ENCODE data around the gene METAP1D.

DNA sequence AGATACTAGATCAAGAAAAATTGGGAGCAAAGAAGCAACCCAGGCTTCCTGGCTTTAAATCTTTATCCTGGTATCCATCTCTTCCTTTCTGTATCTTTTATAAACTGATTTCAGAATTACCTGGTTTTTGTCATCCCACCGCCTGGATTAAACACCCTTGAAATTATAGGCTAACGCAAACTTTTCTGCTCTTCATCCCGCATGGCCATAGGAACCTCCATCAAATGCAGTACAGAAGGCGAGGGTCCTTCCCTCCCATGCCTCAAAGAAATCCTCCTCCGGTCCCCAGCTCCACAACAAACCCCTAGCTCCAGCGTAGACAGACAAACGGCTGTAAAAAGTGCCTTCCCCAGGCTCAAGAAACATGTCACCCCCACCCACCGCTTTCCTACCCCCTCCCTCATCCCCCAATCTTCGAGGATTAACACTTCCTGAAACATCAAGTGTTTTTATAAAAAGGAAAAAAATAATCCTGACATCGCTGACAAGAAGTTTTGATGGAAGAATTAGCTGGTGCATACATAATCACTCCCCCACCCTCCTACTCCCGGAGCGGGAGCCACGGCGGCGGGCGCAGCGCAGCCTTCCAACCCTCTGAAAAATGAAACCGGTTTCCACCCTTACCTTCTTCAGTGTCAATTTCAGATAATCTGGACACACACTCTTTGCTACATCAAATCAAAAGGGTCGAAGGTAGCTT is 93.1 kb downstream of the METAP1D start:
- TF ChIP-seq, protein P1, sequence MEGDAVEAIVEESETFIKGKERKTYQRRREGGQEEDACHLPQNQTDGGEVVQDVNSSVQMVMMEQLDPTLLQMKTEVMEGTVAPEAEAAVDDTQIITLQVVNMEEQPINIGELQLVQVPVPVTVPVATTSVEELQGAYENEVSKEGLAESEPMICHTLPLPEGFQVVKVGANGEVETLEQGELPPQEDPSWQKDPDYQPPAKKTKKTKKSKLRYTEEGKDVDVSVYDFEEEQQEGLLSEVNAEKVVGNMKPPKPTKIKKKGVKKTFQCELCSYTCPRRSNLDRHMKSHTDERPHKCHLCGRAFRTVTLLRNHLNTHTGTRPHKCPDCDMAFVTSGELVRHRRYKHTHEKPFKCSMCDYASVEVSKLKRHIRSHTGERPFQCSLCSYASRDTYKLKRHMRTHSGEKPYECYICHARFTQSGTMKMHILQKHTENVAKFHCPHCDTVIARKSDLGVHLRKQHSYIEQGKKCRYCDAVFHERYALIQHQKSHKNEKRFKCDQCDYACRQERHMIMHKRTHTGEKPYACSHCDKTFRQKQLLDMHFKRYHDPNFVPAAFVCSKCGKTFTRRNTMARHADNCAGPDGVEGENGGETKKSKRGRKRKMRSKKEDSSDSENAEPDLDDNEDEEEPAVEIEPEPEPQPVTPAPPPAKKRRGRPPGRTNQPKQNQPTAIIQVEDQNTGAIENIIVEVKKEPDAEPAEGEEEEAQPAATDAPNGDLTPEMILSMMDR (IDR thresholded peaks at IDR 0.05), result no peak
- TF ChIP-seq POLR2A (IDR thresholded peaks at IDR 0.05), result no peak
